HK-2 (cell line): ENCODE results near the gene PEAK3.

ENCODE experiments used
- DNase-seq: peaks from one replicate; pipeline ENCODE4 v3.0.0-alpha.2; 2018; ENCODE audit not compliant: unreplicated experiment

Gene PEAK3

DNA sequence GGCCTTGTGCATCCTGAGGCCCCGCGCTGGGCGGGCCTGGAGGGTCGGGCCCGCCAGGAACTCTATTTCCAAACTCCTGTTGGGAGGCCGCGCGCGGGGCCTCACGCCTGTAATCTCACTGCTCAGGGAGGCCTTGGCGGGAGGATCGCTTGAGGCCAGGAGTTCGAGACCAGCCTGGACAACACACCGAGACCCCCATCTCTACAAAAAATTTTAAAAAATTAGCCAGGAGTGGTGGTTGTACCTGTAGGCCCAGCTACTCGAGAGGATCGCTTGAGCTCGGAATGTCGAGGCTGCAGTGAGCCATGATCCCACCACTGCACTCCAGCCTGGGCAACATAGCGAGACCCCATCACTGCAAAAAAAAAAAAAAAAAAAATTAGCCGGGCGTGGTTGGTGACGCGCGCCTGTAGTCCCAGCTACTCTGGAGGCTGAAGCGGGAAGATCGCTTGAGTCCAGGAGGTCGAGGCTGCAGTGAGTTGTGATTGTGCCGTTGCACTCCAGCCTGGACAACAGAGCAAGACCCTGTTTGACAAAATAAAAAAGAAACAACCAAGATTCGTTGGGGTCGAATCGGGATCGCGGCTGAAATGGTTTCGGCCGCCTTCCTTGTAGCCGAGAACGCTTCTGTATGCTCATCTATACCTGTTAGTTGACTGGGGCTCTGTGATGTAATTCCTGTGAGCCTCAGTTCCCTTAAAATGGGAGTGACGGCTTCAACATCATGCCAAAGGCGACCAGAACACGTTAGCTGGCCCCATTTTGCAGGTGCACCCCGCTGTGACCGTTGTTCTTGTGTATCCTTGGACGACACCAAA lies 44.7 kb downstream of the PEAK3 start:
- no peak for DNase-seq

DNA sequence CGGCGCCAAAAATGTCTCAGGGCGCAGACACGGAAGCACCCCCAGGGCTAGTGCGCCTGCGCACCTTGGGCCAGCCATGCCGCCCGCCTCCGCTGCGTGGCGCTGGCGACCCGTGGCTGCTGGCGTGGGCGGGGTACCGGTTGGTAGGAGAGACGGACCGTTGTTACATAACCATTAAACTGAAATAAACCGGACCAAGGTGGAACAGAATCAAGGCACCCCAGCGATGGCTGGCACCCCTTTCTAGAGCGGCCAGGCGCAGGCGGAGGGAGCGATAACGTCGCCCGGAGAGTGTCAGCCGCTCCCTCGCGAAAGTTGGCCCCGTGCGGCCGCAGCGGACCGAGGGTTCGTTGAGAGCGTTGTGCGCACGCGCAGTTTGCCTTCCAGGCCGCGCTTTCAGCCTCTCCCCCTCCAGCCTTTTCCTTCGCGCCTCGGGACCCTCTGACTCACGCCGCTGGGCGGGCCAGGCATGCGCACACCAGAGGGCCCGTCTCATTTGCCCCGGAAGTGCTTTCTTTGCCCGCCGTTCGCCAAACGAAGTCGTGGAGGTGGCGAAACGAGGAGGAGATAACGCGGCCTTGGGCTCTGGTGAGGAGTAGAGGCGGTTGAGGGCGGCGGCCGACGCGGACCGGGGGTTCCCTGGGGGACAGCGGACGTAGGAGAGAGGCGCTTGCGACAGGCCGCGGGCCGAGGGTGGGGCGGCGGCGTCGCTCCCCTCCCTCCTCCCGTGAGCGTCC lies 45.5 kb downstream of the PEAK3 start, which contains the start of the genes PLEKHJ1 and SF3A2:
TSS of gene PLEKHJ1 (minus strand) at position 16 of the 737 bp plus-strand sequence. CDS start 81 bp downstream, outside the sequence.
TSS of gene SF3A2 (plus strand) at position 511 of the 737 bp plus-strand sequence. CDS start 6,595 bp downstream, outside the sequence.
- peak; percentile 97 for DNase-seq

DNA sequence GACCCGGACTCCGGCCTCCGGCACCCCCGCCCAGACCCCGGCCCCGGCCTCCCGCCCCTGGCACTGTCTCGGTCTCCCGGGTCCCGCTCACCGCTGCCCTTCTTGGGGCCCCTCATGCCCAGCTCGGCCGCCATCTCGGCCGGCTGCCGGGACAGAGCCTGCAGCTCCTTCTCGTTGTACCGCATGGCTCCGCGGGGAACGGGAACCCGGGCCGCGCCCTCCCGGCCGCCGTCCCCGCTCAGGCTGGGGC lies 46.0 kb downstream of the PEAK3 start:
- DNase-seq = no peak

DNA sequence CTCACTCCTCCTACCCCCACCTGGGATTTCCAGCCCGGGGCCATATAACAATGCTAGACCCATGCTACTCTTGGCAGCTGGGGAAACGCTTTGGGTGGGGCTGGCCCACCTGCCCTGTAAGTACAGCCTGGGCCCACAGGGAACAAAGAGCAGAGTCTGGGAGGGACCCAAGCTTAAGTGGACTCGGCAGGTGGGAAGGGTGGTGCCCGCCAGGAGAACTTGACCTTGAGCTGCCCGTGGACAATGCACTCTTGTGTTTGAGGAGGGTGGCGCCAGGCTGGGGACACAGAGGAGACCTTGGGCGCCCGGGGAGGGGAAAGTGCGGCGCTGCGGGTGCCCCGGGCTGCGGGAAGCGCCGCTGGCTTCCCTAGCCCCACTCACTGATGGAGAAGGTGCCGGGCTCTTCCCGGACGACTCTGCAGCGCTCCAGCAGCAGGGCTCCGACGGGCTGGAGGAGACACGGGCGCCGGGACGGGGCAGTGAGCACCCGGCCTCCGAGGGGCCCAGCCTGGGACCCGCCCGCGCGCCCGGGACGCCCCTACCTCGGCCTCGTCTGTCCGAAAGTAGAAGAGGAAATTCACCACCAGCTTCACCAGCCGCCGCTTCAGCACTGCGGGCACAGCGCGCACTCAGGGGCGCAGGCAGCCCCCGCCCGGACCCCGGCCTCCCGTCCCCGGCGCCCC lies 46.5 kb downstream of the PEAK3 start:
- DNase-seq = no peak

DNA sequence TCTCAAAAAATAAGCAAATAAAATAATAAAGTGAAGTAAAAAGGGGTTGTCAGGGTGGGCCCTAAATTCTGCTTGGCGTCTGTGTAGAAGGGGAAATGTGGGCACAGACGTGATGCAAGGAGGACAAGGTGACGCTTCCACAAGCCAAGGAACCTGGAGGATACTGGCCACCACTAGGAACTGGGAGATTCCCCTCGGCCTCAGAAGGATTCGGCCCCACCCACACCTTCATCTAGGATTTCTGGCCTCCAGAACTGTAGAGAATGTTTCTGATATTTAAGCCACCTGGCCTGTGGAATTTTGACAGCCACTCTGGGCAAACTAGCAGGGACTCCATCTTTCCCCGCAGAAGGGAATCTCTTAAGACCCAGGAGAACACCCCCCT lies 47.0 kb downstream of the PEAK3 start:
- DNase-seq = no peak

DNA sequence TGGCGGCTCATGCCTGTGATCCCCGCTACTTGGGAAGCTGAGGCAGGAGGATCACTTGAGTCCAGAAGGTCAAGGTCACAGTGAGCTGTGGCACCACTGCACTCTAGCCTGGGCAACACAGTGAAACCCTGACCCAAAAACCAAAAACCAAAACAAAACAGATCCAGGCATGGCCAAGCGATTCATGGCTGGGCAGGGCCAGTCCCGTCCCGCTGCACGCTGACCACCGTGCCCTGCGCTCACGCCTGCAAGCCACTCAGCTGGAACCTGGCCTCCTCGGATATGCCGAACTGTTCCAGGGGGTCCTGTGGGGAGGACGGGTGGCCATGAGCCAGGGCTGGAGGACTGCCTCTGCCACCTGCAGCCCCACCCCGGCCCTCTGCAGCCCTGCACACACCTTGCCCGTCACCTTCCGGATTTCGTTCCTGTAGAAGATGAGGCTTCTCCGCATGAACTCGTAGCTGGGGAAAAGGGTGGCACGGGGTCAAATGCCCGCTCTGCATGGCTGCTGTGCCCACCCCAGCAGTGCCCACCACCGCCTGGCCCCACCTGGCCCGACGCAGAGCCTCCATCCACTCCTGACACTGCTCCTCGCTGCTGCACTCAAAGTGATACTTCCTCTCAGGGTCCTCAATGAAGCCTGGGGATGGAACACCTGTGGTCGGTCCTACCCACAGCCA lies 48.2 kb downstream of the PEAK3 start:
- no peak for DNase-seq

DNA sequence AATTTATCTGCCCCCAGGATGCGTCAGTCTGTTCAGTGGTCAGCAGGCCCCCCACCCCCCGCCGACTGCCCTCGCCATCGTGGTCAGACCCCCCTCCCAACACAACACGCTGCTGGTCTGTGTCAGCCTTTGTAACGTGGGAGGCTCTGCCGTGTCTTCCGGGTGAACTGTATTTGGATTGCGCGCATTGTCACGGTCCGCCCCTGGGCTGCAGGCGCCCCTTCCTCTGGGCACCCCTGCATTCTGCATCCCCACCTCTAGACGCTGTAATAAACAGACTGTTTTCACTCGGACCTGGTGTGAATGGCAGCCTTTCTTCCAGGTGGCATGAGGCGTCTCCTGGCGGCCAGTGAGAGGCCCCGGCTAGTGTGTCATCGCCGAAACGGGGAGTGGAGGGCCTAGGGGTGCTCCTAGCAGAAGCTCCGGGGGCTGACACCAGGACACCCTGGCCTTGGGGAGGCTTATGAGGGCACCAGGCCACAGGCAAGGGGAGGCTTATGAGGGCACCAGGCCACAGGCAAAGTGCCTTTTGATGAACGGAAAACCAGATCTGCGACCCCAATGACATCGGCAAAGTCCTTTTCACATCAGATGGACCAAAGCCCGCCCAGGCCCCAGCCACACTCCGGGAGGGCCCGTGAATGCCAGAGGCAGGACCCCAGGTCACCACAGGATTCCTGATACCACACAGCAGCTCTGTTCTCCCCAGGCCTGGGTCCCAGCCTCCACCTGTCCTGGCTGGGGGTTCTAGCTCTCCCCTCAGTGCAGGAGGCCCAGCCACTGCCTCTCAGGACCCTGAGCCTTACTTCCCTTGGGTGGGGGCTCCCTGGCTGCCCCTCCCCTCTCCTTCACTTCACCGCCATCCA lies 49.5 kb downstream of the PEAK3 start:
- no peak for DNase-seq

DNA sequence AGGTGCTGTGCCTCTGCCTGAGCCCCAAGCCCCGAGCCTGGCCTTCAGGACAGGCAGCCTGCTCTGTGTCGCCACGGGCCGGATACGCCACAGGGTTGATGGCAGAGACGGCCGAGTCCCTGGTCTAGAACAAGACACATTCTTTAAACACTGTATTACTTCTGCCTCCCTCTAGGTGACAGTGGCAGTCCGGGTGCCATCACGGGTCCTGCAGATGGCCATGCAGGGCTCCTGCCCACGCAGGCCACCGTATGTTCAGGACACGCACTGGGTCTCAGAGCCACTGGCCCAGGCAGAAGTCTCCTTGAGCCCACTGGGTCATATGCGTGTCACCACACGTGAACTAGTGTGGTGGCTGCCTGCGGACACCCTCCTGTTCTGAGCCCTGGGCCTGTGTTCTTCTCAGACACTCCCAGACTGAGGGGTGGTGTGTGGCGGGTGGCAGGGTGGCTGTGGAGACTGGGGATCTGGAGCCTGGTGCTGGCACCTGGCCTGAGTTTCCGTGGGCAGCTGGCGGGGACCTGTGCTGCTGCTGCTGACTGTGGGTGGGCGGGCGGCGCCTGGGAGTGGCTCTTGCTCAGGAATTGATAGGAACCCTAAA lies 50.3 kb downstream of the PEAK3 start:
- DNase-seq = peak; percentile 36

DNA sequence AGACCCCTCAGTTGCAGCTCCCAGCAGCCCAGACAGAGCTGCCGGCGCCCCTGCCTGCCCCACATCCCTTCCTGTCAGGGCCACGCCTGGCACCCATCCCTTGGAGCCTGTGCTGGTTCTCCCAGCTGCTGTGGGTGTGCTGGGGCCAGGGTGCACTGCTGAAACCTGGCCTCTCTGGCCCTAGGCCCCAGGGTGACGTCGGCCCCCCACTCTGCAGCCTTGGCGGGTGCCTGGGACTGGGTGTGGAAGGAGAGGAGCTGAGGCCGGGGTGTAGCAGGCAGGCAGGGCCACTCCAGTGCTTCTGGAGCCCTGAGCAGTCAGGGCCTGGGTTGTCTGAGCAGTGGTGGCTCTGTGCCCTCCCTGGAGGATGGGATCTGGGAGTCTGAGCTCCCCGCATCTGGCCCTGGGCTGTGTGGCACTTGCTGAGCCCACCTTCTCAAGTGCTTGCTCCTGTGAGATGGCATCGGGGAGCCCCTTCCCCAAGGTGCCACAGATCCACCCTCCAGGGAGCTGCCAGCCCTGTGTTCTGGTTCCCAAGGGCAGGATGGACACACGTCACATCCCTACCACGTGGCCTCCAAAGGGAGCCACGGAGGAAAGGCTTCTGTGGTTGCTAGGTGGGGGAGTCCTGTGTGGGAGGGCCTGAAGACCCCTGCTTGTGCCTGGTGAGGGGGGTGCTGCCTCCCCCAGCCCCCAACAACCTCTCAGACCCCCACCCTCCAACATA lies 51.0 kb downstream of the PEAK3 start:
- no peak for DNase-seq

DNA sequence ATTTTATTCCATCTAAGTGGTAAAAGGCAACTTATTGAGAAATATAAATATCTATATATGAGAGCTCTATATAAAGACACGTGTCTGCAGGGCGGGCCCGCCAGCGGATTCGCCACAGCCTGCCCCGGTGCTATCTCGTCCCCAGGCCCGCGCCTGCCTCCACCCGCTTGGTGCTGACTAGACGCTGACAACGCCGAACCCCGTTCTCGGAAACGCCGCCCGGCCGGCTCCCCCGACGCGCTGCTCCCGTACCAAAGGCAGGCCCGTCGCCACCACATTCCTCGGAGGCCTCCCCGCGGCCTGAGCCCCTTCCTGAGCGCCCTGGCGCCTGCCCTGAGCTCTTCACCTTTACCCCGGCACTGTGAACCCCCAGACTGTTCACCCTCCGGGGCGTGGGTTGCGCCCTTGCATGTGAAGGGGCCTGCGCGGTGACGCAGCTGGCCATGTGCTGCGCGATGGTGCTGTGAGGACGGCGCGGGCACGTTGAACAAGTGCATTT lies 51.9 kb downstream of the PEAK3 start:
- no peak for DNase-seq

DNA sequence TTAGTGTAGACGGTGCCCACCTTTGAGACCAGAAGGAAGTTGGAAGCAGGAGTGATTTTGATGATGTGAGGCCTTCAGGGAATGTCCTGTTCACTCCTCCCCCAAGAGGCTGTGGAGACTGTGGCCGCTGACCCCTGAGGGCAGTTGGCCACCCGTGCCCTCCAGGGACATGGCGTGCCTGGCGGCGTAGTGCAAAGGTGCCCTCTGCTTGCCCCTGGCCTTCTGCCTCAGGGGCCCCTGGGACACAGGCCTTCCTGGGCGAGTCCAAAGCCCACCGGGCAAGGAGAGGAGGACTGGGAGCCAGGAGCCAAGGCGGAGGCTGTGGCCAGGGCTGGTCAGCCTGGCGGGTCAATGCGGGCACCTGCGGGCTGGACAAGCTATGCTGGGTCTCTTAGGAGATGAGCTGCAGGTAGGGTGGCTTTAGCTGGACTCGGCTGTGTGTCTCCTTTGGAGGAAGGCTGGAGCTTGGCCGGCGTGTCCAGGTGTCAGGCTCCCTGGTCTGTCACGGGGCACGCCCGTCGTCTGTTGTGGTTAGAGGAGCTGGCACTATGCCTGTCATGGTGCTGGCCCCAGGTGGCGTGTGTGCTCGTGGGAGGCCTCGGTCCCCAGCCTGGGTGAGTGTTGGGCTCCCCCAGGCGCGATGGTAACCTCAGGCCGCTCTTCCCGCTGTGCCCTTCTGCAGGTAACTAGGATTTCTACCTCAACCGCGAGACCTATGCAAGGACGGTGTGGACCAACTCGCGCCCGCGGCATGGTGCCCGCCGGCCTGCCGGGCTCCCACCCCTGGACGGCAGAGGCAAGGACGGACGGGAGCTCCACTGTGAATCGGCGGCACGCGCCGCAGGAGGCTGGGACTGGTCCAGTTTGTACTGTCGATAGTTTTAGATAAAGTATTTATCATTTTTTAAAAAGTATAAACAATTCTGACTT lies 52.6 kb downstream of the PEAK3 start:
- DNase-seq = no peak

DNA sequence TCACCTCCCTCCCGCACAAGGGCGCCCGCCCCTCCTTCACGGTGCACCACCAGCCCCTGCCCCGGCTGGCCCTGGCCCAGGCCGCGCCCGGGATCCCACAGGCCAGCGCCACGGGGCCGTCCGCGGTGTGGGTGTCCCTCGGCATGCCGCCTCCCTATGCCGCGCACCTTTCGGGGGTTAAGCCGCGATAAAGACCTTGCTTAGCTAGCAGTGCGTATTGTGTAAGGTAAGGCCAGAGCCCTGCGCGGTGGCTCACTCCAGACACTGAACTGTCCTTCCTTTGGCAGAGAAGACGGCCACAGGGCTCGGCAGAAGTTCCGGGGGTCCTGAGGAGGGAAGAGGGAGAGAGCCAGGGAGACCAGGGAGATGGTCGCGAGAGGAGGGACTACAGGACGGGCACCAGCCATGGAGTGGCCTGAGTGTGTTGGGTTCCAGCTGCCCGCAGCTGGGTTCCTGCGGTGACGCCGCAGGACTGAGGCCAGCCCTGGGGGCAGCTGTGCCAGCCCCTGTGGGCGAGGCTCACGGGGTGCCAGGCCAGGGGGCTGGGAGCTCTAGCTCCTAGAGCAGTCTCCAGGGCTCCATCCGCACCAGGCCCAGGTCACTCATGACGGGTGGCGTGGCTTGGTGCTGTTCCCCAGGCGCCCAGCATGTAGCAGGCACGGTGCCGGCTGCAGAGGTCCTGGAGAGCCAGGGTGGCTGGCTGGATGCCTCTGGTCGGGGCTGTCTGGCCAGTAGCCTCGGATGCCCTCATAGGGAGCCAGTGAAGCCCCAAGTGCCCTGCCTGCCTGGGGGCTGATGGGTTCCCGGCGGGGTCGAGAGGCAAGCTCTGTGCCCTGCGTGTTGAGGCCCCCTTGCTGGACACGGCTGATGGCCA lies 53.6 kb downstream of the PEAK3 start:
- no peak for DNase-seq

DNA sequence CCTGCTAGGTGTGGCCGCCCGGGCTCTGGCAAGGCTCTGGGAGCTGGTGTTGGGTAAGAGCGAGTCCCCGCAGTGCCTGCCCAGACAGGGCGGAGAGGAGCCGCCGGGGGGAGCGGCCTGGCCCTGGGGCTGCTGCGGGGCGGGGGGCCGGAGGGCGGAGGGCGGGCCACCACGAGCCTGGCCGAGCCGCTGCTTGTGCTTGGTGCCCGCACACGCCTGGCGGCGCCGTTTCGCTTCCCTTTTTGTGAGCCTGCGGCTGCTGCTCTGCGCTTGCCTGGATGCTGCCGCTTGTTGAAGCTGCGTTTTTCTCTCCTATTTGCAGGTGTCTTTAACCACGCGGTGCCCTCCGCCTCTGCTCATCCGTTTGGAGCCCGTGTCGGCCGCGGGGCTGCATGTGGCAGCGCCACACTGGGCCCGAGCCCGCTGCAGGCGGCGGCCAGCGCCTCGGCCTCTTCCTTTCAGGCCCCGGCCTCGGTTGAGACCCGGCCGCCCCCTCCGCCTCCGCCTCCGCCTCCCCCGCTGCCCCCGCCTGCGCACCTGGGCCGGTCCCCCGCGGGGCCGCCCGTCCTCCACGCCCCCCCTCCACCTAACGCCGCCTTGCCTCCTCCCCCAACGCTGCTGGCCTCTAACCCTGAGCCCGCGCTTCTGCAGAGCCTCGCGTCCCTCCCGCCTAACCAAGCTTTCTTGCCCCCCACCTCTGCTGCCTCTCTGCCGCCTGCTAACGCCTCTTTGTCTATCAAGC lies 54.4 kb downstream of the PEAK3 start:
- DNase-seq = no peak

DNA sequence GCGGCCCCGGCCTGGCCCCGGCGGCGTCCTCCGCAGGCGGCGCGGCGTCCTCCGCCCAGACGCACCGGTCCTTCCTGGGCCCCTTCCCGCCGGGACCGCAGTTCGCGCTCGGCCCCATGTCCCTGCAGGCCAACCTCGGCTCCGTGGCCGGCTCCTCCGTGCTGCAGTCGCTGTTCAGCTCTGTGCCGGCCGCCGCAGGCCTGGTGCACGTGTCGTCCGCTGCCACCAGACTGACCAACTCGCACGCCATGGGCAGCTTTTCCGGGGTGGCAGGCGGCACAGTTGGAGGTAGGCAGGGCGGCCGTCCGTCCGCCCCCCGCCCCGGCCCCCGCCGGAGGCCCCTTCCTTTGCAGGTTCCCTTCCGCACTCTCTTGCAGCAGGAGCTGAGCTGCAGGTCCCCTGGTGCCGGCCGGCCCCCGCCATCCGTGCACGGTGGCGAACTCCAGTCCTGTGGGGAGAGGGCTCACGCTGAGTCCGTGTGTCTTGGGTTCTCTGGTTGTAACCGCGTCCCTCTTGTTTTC lies 55.1 kb downstream of the PEAK3 start:
- DNase-seq = no peak

DNA sequence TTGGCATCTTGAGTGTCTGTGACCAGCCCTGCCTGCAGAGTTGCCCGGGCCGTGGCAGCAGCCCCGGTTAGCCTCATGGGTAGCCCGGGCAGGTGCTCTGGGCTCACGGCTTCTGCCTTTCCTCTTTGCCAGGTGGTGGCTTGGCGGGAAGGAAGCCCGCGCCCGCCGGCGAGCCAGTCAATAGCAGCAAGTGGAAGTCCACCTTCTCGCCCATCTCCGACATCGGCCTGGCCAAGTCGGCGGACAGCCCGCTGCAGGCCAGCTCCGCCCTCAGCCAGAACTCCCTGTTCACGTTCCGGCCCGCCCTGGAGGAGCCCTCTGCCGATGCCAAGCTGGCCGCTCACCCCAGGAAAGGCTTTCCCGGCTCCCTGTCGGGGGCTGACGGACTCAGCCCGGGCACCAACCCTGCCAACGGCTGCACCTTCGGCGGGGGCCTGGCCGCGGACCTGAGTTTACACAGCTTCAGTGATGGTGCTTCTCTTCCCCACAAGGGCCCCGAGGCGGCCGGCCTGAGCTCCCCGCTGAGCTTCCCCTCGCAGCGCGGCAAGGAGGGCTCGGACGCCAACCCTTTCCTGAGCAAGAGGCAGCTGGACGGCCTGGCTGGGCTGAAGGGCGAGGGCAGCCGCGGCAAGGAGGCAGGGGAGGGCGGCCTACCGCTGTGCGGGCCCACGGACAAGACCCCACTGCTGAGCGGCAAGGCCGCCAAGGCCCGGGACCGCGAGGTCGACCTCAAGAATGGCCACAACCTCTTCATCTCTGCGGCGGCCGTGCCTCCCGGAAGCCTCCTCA lies 55.7 kb downstream of the PEAK3 start:
- DNase-seq = no peak
